ENCODE measurements around the gene NOM1. TPM values are rescaled to one million over a fixed set of nuclear protein-coding genes. Genes with fewer than 3 reads are reported as not detected.

Gene NOM1
- polyA plus RNA-seq, 2 of the 4 experiments (the other 2 are of a cell fraction) = 15.5 to 17.7 TPM

DNA sequence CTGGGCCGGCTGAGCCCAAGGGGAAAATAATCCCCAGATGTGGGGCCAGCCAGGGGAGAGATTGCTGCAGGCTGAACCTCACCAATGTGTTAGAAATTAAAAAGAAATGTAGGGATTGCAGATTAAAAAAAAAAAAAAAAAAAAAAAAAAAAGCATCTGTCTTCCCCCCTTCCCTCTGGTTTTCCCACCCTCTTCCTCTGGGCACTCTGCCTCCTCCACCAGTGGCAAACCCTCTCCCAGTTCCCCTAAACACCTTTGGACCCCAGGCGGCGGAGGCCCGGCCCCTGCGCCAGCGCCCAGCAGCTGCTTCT lies 53.9 kb downstream of the NOM1 start:
- ATAC-seq (no peak), FAIRE-seq (no peak), DNase-seq (ENCODE audit: low read depth in 1 of 2, low spot score in 1 of 2) (no peak)
- ChIA-PET POLR2A (no interaction called here), CTCF (no interaction called here)
- no peak overlapping the region for H3K4me2 ChIP-seq
- H3K4me1 ChIP-seq = peaks cover 21% of the 10 kb centered on the region
- no peaks in the 10 kb centered on the region for H3K9me3 ChIP-seq
- H3K27ac ChIP-seq = no peak overlapping the region
- TF ChIP-seq, protein P1, sequence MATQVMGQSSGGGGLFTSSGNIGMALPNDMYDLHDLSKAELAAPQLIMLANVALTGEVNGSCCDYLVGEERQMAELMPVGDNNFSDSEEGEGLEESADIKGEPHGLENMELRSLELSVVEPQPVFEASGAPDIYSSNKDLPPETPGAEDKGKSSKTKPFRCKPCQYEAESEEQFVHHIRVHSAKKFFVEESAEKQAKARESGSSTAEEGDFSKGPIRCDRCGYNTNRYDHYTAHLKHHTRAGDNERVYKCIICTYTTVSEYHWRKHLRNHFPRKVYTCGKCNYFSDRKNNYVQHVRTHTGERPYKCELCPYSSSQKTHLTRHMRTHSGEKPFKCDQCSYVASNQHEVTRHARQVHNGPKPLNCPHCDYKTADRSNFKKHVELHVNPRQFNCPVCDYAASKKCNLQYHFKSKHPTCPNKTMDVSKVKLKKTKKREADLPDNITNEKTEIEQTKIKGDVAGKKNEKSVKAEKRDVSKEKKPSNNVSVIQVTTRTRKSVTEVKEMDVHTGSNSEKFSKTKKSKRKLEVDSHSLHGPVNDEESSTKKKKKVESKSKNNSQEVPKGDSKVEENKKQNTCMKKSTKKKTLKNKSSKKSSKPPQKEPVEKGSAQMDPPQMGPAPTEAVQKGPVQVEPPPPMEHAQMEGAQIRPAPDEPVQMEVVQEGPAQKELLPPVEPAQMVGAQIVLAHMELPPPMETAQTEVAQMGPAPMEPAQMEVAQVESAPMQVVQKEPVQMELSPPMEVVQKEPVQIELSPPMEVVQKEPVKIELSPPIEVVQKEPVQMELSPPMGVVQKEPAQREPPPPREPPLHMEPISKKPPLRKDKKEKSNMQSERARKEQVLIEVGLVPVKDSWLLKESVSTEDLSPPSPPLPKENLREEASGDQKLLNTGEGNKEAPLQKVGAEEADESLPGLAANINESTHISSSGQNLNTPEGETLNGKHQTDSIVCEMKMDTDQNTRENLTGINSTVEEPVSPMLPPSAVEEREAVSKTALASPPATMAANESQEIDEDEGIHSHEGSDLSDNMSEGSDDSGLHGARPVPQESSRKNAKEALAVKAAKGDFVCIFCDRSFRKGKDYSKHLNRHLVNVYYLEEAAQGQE (IDR thresholded peaks at IDR 0.05) = no peak
- no peak for TF ChIP-seq ZFP36 (IDR thresholded peaks at IDR 0.05; ENCODE audit: borderline replicate concordance, partially characterized antibody)
- no peak for TF ChIP-seq FOXS1 (CRISPR knock-in tag; IDR thresholded peaks at IDR 0.05)
- no peak for TF ChIP-seq NPAS2 (CRISPR knock-in tag; IDR thresholded peaks at IDR 0.05; ENCODE audit: borderline replicate concordance)
- TF ChIP-seq PHF8 (IDR thresholded peaks at IDR 0.05; ENCODE audit: borderline replicate concordance, low read depth) = no peak
- TF ChIP-seq BCL3 (IDR thresholded peaks at IDR 0.05) = no peak
- no peak for TF ChIP-seq ESRRA (IDR thresholded peaks at IDR 0.05; ENCODE audit: borderline replicate concordance, low read length)
- TF ChIP-seq, protein P2, sequence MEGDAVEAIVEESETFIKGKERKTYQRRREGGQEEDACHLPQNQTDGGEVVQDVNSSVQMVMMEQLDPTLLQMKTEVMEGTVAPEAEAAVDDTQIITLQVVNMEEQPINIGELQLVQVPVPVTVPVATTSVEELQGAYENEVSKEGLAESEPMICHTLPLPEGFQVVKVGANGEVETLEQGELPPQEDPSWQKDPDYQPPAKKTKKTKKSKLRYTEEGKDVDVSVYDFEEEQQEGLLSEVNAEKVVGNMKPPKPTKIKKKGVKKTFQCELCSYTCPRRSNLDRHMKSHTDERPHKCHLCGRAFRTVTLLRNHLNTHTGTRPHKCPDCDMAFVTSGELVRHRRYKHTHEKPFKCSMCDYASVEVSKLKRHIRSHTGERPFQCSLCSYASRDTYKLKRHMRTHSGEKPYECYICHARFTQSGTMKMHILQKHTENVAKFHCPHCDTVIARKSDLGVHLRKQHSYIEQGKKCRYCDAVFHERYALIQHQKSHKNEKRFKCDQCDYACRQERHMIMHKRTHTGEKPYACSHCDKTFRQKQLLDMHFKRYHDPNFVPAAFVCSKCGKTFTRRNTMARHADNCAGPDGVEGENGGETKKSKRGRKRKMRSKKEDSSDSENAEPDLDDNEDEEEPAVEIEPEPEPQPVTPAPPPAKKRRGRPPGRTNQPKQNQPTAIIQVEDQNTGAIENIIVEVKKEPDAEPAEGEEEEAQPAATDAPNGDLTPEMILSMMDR (IDR thresholded peaks at IDR 0.05) = no peak
- no peak for TF ChIP-seq RFX5 (IDR thresholded peaks at IDR 0.05)
- no peak for TF ChIP-seq EHF (CRISPR knock-in tag; IDR thresholded peaks at IDR 0.05)
- 97% methylated on average over 6 of the region's 6 CpGs for WGBS (ENCODE audit: missing lambda C conversion rate)
- no peak overlapping the region for H3K4me3 ChIP-seq

GRCh38 chr7:157003756-157004520 lies 54.4 kb downstream of the NOM1 start:
- H3K4me1 ChIP-seq = peaks cover 25% of the 10 kb centered on the region
- POLR2A ChIA-PET = no interaction called here
- H3K4me2 ChIP-seq = no peak overlapping the region
- H3K4me3 ChIP-seq = no peak overlapping the region
- DNase-seq (ENCODE audit: low read depth in 1 of 2, low spot score in 1 of 2) = no peak
- H3K9me3 ChIP-seq = no peaks in the 10 kb centered on the region
- FAIRE-seq = no peak
- H3K27ac ChIP-seq = no peak overlapping the region
- CTCF ChIA-PET = interaction anchor here (0.9 kb wide), 1 partner anchor 54 kb away, joined by 3 read pairs; no protein-coding TSS in a partner anchor
- TF ChIP-seq MYC (IDR thresholded peaks at IDR 0.05; ENCODE audit: borderline replicate concordance, low read length) (no peak), HOXB5 (CRISPR knock-in tag; IDR thresholded peaks at IDR 0.05) (no peak), HEYL (CRISPR knock-in tag; IDR thresholded peaks at IDR 0.05) (no peak), HOXA7 (CRISPR knock-in tag; IDR thresholded peaks at IDR 0.05) (no peak), JUN (IDR thresholded peaks at IDR 0.05) (no peak), NFE2L2 (conservative IDR thresholded peaks at IDR 0.05; ENCODE audit: low read length) (no peak), NR3C1 (IDR thresholded peaks at IDR 0.05) (no peak), CBX8 (IDR thresholded peaks at IDR 0.05) (no peak), MAFK (IDR thresholded peaks at IDR 0.05; ENCODE audit: partially characterized antibody) (no peak), ATOH8 (CRISPR knock-in tag; IDR thresholded peaks at IDR 0.05; ENCODE audit: low read depth) (no peak), SMC3 (IDR thresholded peaks at IDR 0.05) (no peak), CEBPB (IDR thresholded peaks at IDR 0.05) (no peak), POLR2A (IDR thresholded peaks at IDR 0.05; ENCODE audit: low read length) (no peak), KDM5A (IDR thresholded peaks at IDR 0.05) (no peak), FOSL2 (IDR thresholded peaks at IDR 0.05) (no peak), FOSL2 (CRISPR knock-in tag; IDR thresholded peaks at IDR 0.05) (no peak), BHLHE40 (IDR thresholded peaks at IDR 0.05; ENCODE audit: low read depth, low read length) (no peak)
- TF ChIP-seq, protein P3, sequence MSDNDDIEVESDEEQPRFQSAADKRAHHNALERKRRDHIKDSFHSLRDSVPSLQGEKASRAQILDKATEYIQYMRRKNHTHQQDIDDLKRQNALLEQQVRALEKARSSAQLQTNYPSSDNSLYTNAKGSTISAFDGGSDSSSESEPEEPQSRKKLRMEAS (IDR thresholded peaks at IDR 0.05) = no peak
- TF ChIP-seq, protein P2 (IDR thresholded peaks at IDR 0.05) = no peak
- WGBS (ENCODE audit: missing lambda C conversion rate) = 94% methylated on average over 53 of the region's 60 CpGs
- ATAC-seq = no peak

All from A549 (cell line).